HCT116 (cell line): ENCODE data around the gene IFI27L2. TPM values are rescaled to one million over a fixed set of nuclear protein-coding genes. Genes with fewer than 3 reads are reported as not detected.
"Not testable (repeated sequence)": the region's sequence is repeated elsewhere in the genome, so short reads cannot be mapped to it uniquely, and the experiment has no call there.

Experiments
- ATAC-seq: fragments of 200-7000 bp; cut with Tn5 transposase; 2 replicates; pipeline ENCODE4 v1.9.1; 2020; ENCODE audit warnings: mild to moderate bottlenecking, moderate library complexity
- BruUV-seq: library from RNA; stranded (reverse); fragments of 400-500 nt; replicated peaks from 2 replicates; lab custom pipeline; 2021; lab: Mats Ljungman, UMichigan
- CTCF ChIA-PET: fragments of 300-600 bp; sonication (Branson Sonifier 250); formaldehyde crosslinking; loops from one replicate; lab custom pipeline; 2021; ENCODE audit warnings: antibody characterized with exemption; lab: Charles Lee
- POLR2A ChIA-PET: fragments of 300-600, 350-600 bp; sonication (Branson Sonifier 250); formaldehyde crosslinking; loops from one replicate; lab custom pipeline; 2021; ENCODE audit warnings: antibody characterized with exemption; lab: Charles Lee
- RAD21 ChIA-PET, 2 experiments: fragments of 300-600 bp; sonication (Branson Sonifier 250); formaldehyde crosslinking; loops; one replicate each; lab custom pipeline; 2023; ENCODE audit warnings: low total read pairs in 2 of 2; ENCODE audit not compliant: uncharacterized antibody in 2 of 2, unreplicated experiment in 2 of 2, low non-redundant PET in 1 of 2; lab: Charles Lee
- DNase-seq: peaks from one replicate; pipeline ENCODE4 v3.0.0-alpha.2; 2010; ENCODE audit warnings: low read depth, low spot score
- H2AFZ ChIP-seq: fragments of 200-600 bp; shearing (Covaris generic), sonication (generic); 2 replicates; pipeline ENCODE4 v1.6.1; 2017; ENCODE audit warnings: low read depth, mixed run types, mixed read lengths, antibody characterized with exemption, low read length; ENCODE audit not compliant: poor library complexity, severe bottlenecking
- H3K27ac ChIP-seq: 2 replicates; pipeline ENCODE4 v1.5.1; 2012; ENCODE audit warnings: low read depth, low read length
- H3K27me3 ChIP-seq: fragments of 200-600 bp; sonication (generic); 2 replicates; pipeline ENCODE4 v1.6.1; 2016; ENCODE audit warnings: mixed run types, low read length, mixed read lengths; ENCODE audit not compliant: insufficient read depth
- H3K36me3 ChIP-seq, 2 experiments: fragments of 200-500 bp in 1 of 2; fragments of 200-600 bp in 1 of 2; sonication (Bioruptor generic) in 1 of 2; sonication (generic) in 1 of 2; 2 replicates each; pipeline versions ENCODE4 v1.5.1 to v1.6.1; 2014 to 2016; ENCODE audit warnings: low read length in 2 of 2, inconsistent platforms in 1 of 2, mixed read lengths in 1 of 2, mixed run types in 1 of 2; ENCODE audit not compliant: insufficient read depth in 2 of 2, control insufficient read depth in 1 of 2
- H3K4me1 ChIP-seq, 2 experiments: fragments of 200-600 bp in 1 of 2; sonication (generic) in 1 of 2; 2 replicates each; pipeline versions ENCODE4 v1.5.1 to v1.6.1; 2012 to 2017; ENCODE audit warnings: low read length in 2 of 2, inconsistent platforms in 1 of 2, mild to moderate bottlenecking in 1 of 2, mixed read lengths in 1 of 2, mixed run types in 1 of 2, moderate library complexity in 1 of 2; ENCODE audit not compliant: insufficient read depth in 2 of 2, control insufficient read depth in 1 of 2
- H3K4me2 ChIP-seq: fragments of 200-600 bp; sonication (generic); 2 replicates; pipeline ENCODE4 v1.6.1; 2017; ENCODE audit warnings: mixed run types, low read length, mixed read lengths
- H3K4me3 ChIP-seq, 2 experiments: fragments of 200-600 bp in 1 of 2; sonication (generic) in 1 of 2; replicated peaks in 1 of 2; 2 replicates each; pipeline ENCODE4 v1.5.1; 2011 to 2016; ENCODE audit warnings: low read length in 2 of 2, control low read depth in 1 of 2, low read depth in 1 of 2, mild to moderate bottlenecking in 1 of 2, mixed read lengths in 1 of 2, mixed run types in 1 of 2
- H3K79me2 ChIP-seq: fragments of 200-600 bp; sonication (generic); 2 replicates; pipeline ENCODE4 v1.6.1; 2017; ENCODE audit warnings: mild to moderate bottlenecking, mixed run types, low read length, moderate library complexity, mixed read lengths; ENCODE audit not compliant: insufficient read depth
- H3K9ac ChIP-seq: fragments of 200-600 bp; sonication (generic); 2 replicates; pipeline ENCODE4 v1.6.1; 2016; ENCODE audit warnings: low read length, mixed read lengths
- H3K9me2 ChIP-seq: fragments of 200-600 bp; sonication (generic), shearing (Covaris generic); 2 replicates; pipeline ENCODE4 v1.6.1; 2017; ENCODE audit warnings: mixed run types, mild to moderate bottlenecking, moderate library complexity; ENCODE audit not compliant: insufficient read depth
- H3K9me3 ChIP-seq, 2 experiments: fragments of 200-500 bp in 1 of 2; fragments of 200-600 bp in 1 of 2; sonication (Bioruptor generic) in 1 of 2; sonication (generic) in 1 of 2; 2 replicates each; pipeline ENCODE4 v1.6.1; 2014 to 2017; ENCODE audit warnings: low read length in 2 of 2, mixed read lengths in 2 of 2, inconsistent platforms in 1 of 2, low read depth in 1 of 2, mild to moderate bottlenecking in 1 of 2, mixed run types in 1 of 2, moderate library complexity in 1 of 2; ENCODE audit not compliant: control insufficient read depth in 1 of 2, insufficient read depth in 1 of 2
- H4K20me1 ChIP-seq: fragments of 200-600 bp; sonication (generic), shearing (Covaris generic); 2 replicates; pipeline ENCODE4 v1.6.1; 2017; ENCODE audit warnings: mixed run types, mild to moderate bottlenecking, moderate library complexity; ENCODE audit not compliant: insufficient read depth
- ATF3 ChIP-seq: IDR thresholded peaks from 2 replicates; pipeline ENCODE4 v1.6.1; 2012
- CEBPB ChIP-seq: IDR thresholded peaks from 2 replicates; pipeline ENCODE4 v1.6.1; 2012; ENCODE audit warnings: low read depth
- CTCF ChIP-seq, 3 experiments: fragments of 200-600 bp in 1 of 3; sonication (generic) in 1 of 3; IDR thresholded peaks in 2 of 3; conservative IDR thresholded peaks in 1 of 3; 2 replicates each; pipeline ENCODE4 v1.5.1; 2012 to 2017; ENCODE audit warnings: low read depth in 2 of 3, low read length in 2 of 3, antibody characterized with exemption in 1 of 3, borderline replicate concordance in 1 of 3, control low read depth in 1 of 3, mild to moderate bottlenecking in 1 of 3, mixed read lengths in 1 of 3, mixed run types in 1 of 3, moderate library complexity in 1 of 3; ENCODE audit not compliant: insufficient read depth in 1 of 3
- EGR1 ChIP-seq: IDR thresholded peaks from 2 replicates; pipeline ENCODE4 v1.6.1; 2012; ENCODE audit warnings: low read depth
- ELF1 ChIP-seq: IDR thresholded peaks from 2 replicates; pipeline ENCODE4 v1.6.1; 2012; ENCODE audit warnings: low read depth, borderline replicate concordance
- EZH2 ChIP-seq: fragments of 200-600 bp; sonication (generic); IDR thresholded peaks from 2 replicates; pipeline ENCODE4 v1.6.1; 2017; ENCODE audit warnings: antibody characterized with exemption, mixed run types
- EZH2phosphoT487 ChIP-seq: fragments of 200-600 bp; IDR thresholded peaks from 2 replicates; pipeline ENCODE4 v1.6.1; 2018; ENCODE audit warnings: antibody characterized with exemption, borderline replicate concordance
- FOSL1 ChIP-seq: IDR thresholded peaks from 2 replicates; pipeline ENCODE4 v1.6.1; 2012; ENCODE audit warnings: low read depth
- JUND ChIP-seq: IDR thresholded peaks from 2 replicates; pipeline ENCODE4 v1.6.1; 2012
- MAX ChIP-seq: IDR thresholded peaks from 2 replicates; pipeline ENCODE4 v1.6.1; 2012
- POLR2A ChIP-seq: IDR thresholded peaks from 2 replicates; pipeline ENCODE4 v1.7.0; 2011; ENCODE audit warnings: borderline replicate concordance; ENCODE audit not compliant: insufficient read depth, insufficient read length; ENCODE audit errors: extremely low read depth
- POLR2AphosphoS5 ChIP-seq: IDR thresholded peaks from 2 replicates; pipeline ENCODE4 v1.6.1; 2011; ENCODE audit warnings: mild to moderate bottlenecking, low read depth, low read length, moderate library complexity
- SIN3A ChIP-seq: IDR thresholded peaks from 2 replicates; pipeline ENCODE4 v1.6.1; 2012; ENCODE audit warnings: low read depth
- SP1 ChIP-seq: IDR thresholded peaks from 2 replicates; pipeline ENCODE4 v1.6.1; 2012; ENCODE audit warnings: low read depth
- SRF ChIP-seq: IDR thresholded peaks from 2 replicates; pipeline ENCODE4 v1.6.1; 2012; ENCODE audit warnings: low read depth
- TCF7L2 ChIP-seq: IDR thresholded peaks from 2 replicates; pipeline ENCODE4 v1.7.0; 2011; ENCODE audit warnings: borderline replicate concordance, inconsistent platforms; ENCODE audit not compliant: insufficient read depth, insufficient read length; ENCODE audit errors: extremely low read depth
- YY1 ChIP-seq: IDR thresholded peaks from 2 replicates; pipeline ENCODE4 v1.6.1; 2011; ENCODE audit warnings: low read length, low read depth, moderate library complexity, mild to moderate bottlenecking; ENCODE audit not compliant: insufficient replicate concordance; ENCODE audit errors: extremely low read depth
- ZBTB33 ChIP-seq: IDR thresholded peaks from 2 replicates; pipeline ENCODE4 v1.6.1; 2011; ENCODE audit warnings: mild to moderate bottlenecking, low read length, moderate library complexity; ENCODE audit not compliant: insufficient replicate concordance; ENCODE audit errors: extremely low read depth
- ZFX ChIP-seq: fragments of 450-650 bp; IDR thresholded peaks from 2 replicates; pipeline ENCODE4 v1.6.1; 2017
- ZNF274 ChIP-seq: fragments of 200-500 bp; sonication (Bioruptor generic); IDR thresholded peaks from 2 replicates; pipeline ENCODE4 v1.6.1; 2014; ENCODE audit warnings: mild to moderate bottlenecking, low read depth, low read length, inconsistent platforms
- intact Hi-C: fragments of 100-400 bp; cut with micrococcal nuclease; formaldehyde crosslinking; loops from 2 replicates; pipeline ENCODE4 v1.10.0; 2022
- total RNA-seq: library from RNA; stranded (reverse); gene quantifications from one replicate; pipeline ENCODE4 v1.2.1, GENCODE V29; 2021; ENCODE audit not compliant: unreplicated experiment

Gene IFI27L2
- total RNA-seq, 1 experiment from 2014 or later = 42.9 TPM

- no peak for TF ChIP-seq POLR2A
- no peak for TF ChIP-seq ATF3
- TF ChIP-seq ZNF274 = no peak
- no peak for TF ChIP-seq ELF1
- TF ChIP-seq ZBTB33 = no peak
- no peak for TF ChIP-seq ZFX
- no peak for TF ChIP-seq EZH2
- TF ChIP-seq POLR2AphosphoS5 = no peak
- no peak for TF ChIP-seq FOSL1
- no peak for TF ChIP-seq YY1
- no peak for TF ChIP-seq TCF7L2
- no peak for TF ChIP-seq SIN3A
- TF ChIP-seq CTCF (IDR thresholded peaks at IDR 0.05 in 2 of 3, conservative IDR thresholded peaks at IDR 0.05 in 1 of 3; ENCODE audit: borderline replicate concordance in 1 of 3, insufficient read depth in 1 of 3, low read depth in 2 of 3, low read length in 2 of 3) = no peak
- no peak for TF ChIP-seq SP1
- TF ChIP-seq EZH2phosphoT487 = no peak
- no peak for TF ChIP-seq EGR1
- TF ChIP-seq CEBPB = no peak
- TF ChIP-seq SRF = no peak
- no peak for TF ChIP-seq MAX
- TF ChIP-seq JUND = no peak
- TF ChIP-seq, all 23 proteins: peak for 0
- H3K9ac ChIP-seq = no peak overlapping the region
- DNase-seq = no peak
- ChIA-PET POLR2A (no interaction called here), RAD21 (no interaction called here), CTCF (no interaction called here)
- no peak overlapping the region for H2AFZ ChIP-seq
- no peak for ATAC-seq
- H3K9me2 ChIP-seq = no peaks in the 10 kb centered on the region
- H4K20me1 ChIP-seq = no peaks in the 10 kb centered on the region
- H3K9me3 ChIP-seq = no peaks in the 10 kb centered on the region; a peak in 1 of 4 replicates
- intact Hi-C loops = no loop called here
- H3K27me3 ChIP-seq = no peaks in the 10 kb centered on the region
- H3K4me1 ChIP-seq = no peaks in the 10 kb centered on the region
- H3K79me2 ChIP-seq = no peaks in the 10 kb centered on the region
- no peak overlapping the region for H3K4me3 ChIP-seq
- H3K27ac ChIP-seq = no peak overlapping the region
- H3K4me2 ChIP-seq = no peak overlapping the region
- no TSS peak for BruUV-seq
- no peaks in the 10 kb centered on the region for H3K36me3 ChIP-seq
Observed at GRCh38 chr14:94157197-94157596, 27.8 kb upstream of the IFI27L2 start.

GRCh38 chr14:94156143-94156542 lies 26.7 kb upstream of the IFI27L2 start:
- CTCF ChIA-PET, H3K4me2 ChIP-seq, H3K9me2 ChIP-seq, H4K20me1 ChIP-seq, intact Hi-C loops, H3K36me3 ChIP-seq, H3K27ac ChIP-seq, H2AFZ ChIP-seq, H3K4me1 ChIP-seq, POLR2A ChIA-PET, RAD21 ChIA-PET, DNase-seq, ATAC-seq, BruUV-seq, H3K9me3 ChIP-seq, H3K27me3 ChIP-seq, H3K4me3 ChIP-seq, H3K79me2 ChIP-seq, H3K9ac ChIP-seq: not testable (repeated sequence)
